Neuronal stem cell (in vitro differentiated cells): ENCODE results near the gene GNAT2. TPM values are rescaled to one million over a fixed set of nuclear protein-coding genes. Genes with fewer than 3 reads are reported as not detected.

ENCODE experiments used
- DNase-seq: peaks from one replicate; pipeline ENCODE4 v3.0.0-alpha.2; 2013; ENCODE audit warnings: low spot score
- H2AFZ ChIP-seq: one replicate; pipeline ENCODE4 v1.6.1; 2013; ENCODE audit warnings: mild to moderate bottlenecking, low read length, inconsistent platforms
- H2AK5ac ChIP-seq: 2 replicates; pipeline ENCODE4 v1.6.1; 2013; ENCODE audit warnings: low read depth, mild to moderate bottlenecking, inconsistent platforms, low read length, moderate library complexity, mixed read lengths
- H2BK120ac ChIP-seq: 2 replicates; pipeline ENCODE4 v1.6.1; 2013; ENCODE audit warnings: low read depth, mild to moderate bottlenecking, inconsistent platforms, low read length, moderate library complexity, mixed read lengths
- H2BK12ac ChIP-seq: one replicate; pipeline ENCODE4 v1.6.1; 2013; ENCODE audit warnings: low read length, inconsistent platforms
- H2BK15ac ChIP-seq: 2 replicates; pipeline ENCODE4 v1.6.1; 2013; ENCODE audit warnings: mild to moderate bottlenecking, low read length, inconsistent platforms, mixed read lengths
- H2BK5ac ChIP-seq: one replicate; pipeline ENCODE4 v1.6.1; 2013; ENCODE audit warnings: inconsistent platforms, mild to moderate bottlenecking, low read length, moderate library complexity
- H3K14ac ChIP-seq: one replicate; pipeline ENCODE4 v1.6.1; 2013; ENCODE audit warnings: low read length, inconsistent platforms
- H3K18ac ChIP-seq: 2 replicates; pipeline ENCODE4 v1.6.1; 2013; ENCODE audit warnings: low read length, inconsistent platforms
- H3K23ac ChIP-seq: 2 replicates; pipeline ENCODE4 v1.6.1; 2013; ENCODE audit warnings: low read depth, mild to moderate bottlenecking, mixed read lengths, low read length, inconsistent platforms; ENCODE audit not compliant: poor library complexity
- H3K27ac ChIP-seq: replicated peaks from 3 replicates; pipeline ENCODE4 v1.5.1; 2013; ENCODE audit warnings: low read length, inconsistent platforms
- H3K27me3 ChIP-seq, 3 experiments: 2 replicates each; pipeline ENCODE4 v1.6.1; 2013; ENCODE audit warnings: low read length in 3 of 3, mild to moderate bottlenecking in 2 of 3, inconsistent platforms in 1 of 3, low read depth in 1 of 3, mixed read lengths in 1 of 3, moderate library complexity in 1 of 3; ENCODE audit not compliant: control insufficient read depth in 3 of 3, insufficient read depth in 3 of 3
- H3K36me3 ChIP-seq, 2 donors: replicated peaks in 1 of 2; 2 replicates each; pipeline ENCODE4 v1.6.1; 2013; ENCODE audit warnings: low read length in 2 of 2; ENCODE audit not compliant: control insufficient read depth in 2 of 2, insufficient read depth in 2 of 2
- H3K4ac ChIP-seq: 2 replicates; pipeline ENCODE4 v1.6.1; 2013; ENCODE audit warnings: inconsistent platforms, mild to moderate bottlenecking, low read length, moderate library complexity
- H3K4me1 ChIP-seq, 2 donors: 1 replicate in 1 of 2; 2 replicates in 1 of 2; pipeline ENCODE4 v1.6.1; 2013; ENCODE audit warnings: low read length in 2 of 2, low read depth in 1 of 2; ENCODE audit not compliant: control insufficient read depth in 2 of 2, insufficient read depth in 1 of 2
- H3K4me2 ChIP-seq: one replicate; pipeline ENCODE4 v1.6.1; 2013; ENCODE audit warnings: mild to moderate bottlenecking, low read length, inconsistent platforms; ENCODE audit not compliant: insufficient read depth, poor library complexity, severe bottlenecking
- H3K4me3 ChIP-seq, 2 donors: 2 replicates each; pipeline ENCODE4 v1.5.1; 2013; ENCODE audit warnings: low read length in 2 of 2, mild to moderate bottlenecking in 2 of 2, inconsistent platforms in 1 of 2, moderate library complexity in 1 of 2
- H3K79me1 ChIP-seq: one replicate; pipeline ENCODE4 v1.6.1; 2013; ENCODE audit warnings: low read depth, mild to moderate bottlenecking, inconsistent platforms, low read length, moderate library complexity
- H3K9ac ChIP-seq: one replicate; pipeline ENCODE4 v1.6.1; 2013; ENCODE audit warnings: mild to moderate bottlenecking, low read depth, low read length, inconsistent platforms; ENCODE audit not compliant: poor library complexity
- H3K9me3 ChIP-seq, 2 donors: replicated peaks in 1 of 2; 2 replicates each; pipeline versions ENCODE3 to v1.6.1; 2013; ENCODE audit warnings: low read length in 2 of 2, mild to moderate bottlenecking in 2 of 2, inconsistent platforms in 1 of 2, low read depth in 1 of 2, mixed read lengths in 1 of 2, moderate library complexity in 1 of 2; ENCODE audit not compliant: control insufficient read depth in 2 of 2, insufficient read depth in 1 of 2
- H4K8ac ChIP-seq: one replicate; pipeline ENCODE4 v1.6.1; 2013; ENCODE audit warnings: low read depth, mild to moderate bottlenecking, inconsistent platforms, low read length, moderate library complexity
- H4K91ac ChIP-seq: one replicate; pipeline ENCODE4 v1.6.1; 2013; ENCODE audit warnings: low read length, low read depth, mild to moderate bottlenecking, inconsistent platforms; ENCODE audit not compliant: poor library complexity
- WGBS, 2 donors: extraction: QIAGEN DNeasy Blood & Tissue Kit; methylation state at CpG; one replicate each; pipeline ENCODE4 v1.1.7; 2013; ENCODE audit warnings: missing lambda C conversion rate in 2 of 2, mixed read lengths in 1 of 2; ENCODE audit not compliant: insufficient read length in 2 of 2, insufficient replicate concordance in 1 of 2; ENCODE audit errors: extremely low coverage in 2 of 2; 5-methylcytosine and 5-hydroxymethylcytosine counted together
- polyA plus RNA-seq, 2 experiments: library from polyadenylated mRNA; stranded (reverse); fragments of 200-250 nt; gene quantifications; one replicate each; pipeline ENCODE4 v1.2.3, GENCODE V29; 2013

Gene GNAT2
- not detected for polyA plus RNA-seq (2013, experiment 1 of 2)
- polyA plus RNA-seq (2013, experiment 2 of 2) = not detected

GRCh38 chr1:109619576-109620400 is at the start of gene GNAT2, which contains the start of gene AMPD2:
Gene GNAT2, minus strand, starts transcription at chr1:109619616. Its CDS starts 6,746 bp downstream, at chr1:109612870.
Gene AMPD2, plus strand, starts transcription at chr1:109619837. Its CDS starts 1,339 bp downstream, at chr1:109621176.
- Histone ChIP-seq H2BK120ac (no peak within 1 kb of the TSS), H2BK15ac (no peak within 1 kb of the TSS)
- DNase-seq = peak; percentile 52

GRCh38 chr1:109668123-109668775 is 48.8 kb upstream of the GNAT2 start:
- Histone ChIP-seq H3K4me1 (peaks cover 0 to 2% of the 10 kb centered on the region in 2 donors), H4K8ac (no peak overlapping the region), H3K4me3 (peak overlapping the region; percentile 51 to 70), H2AFZ (peak overlapping the region; percentile 78), H3K4me2 (peak overlapping the region; percentile 57), H2BK120ac (no peak overlapping the region), H3K18ac (peak overlapping the region; percentile 80), H3K79me1 (peaks cover 2% of the 10 kb centered on the region), H4K91ac (no peak overlapping the region), H2AK5ac (peak overlapping the region; percentile 70), H3K27me3 (no peaks in the 10 kb centered on the region), H3K9ac (peak overlapping the region; percentile 5), H2BK5ac (no peak overlapping the region), H2BK15ac (no peak overlapping the region), H3K36me3 (peaks cover 0 to 6% of the 10 kb centered on the region in 2 donors), H2BK12ac (no peak overlapping the region), H3K23ac (no peak overlapping the region), H3K9me3 (peaks cover 0 to 2% of the 10 kb centered on the region in 2 donors), H3K27ac (no peak overlapping the region), H3K14ac (no peak overlapping the region), H3K4ac (no peak overlapping the region)
- no CpG with 5 or more reads among the region's 26 CpGs for WGBS, 2 donors
- DNase-seq = no peak

More at GRCh38 chr1:109619576-109620400, at the start of gene GNAT2, which contains the start of gene AMPD2:
- peak within 1 kb of the TSS; percentile 82 to 87 for H3K4me3 ChIP-seq
- H3K4ac ChIP-seq = no peak within 1 kb of the TSS
- H3K9me3 ChIP-seq = no peaks in the 10 kb centered on the region
- no peak within 1 kb of the TSS for H3K23ac ChIP-seq
- H2AK5ac ChIP-seq = peak within 1 kb of the TSS; percentile 12
- no peak within 1 kb of the TSS for H2BK12ac ChIP-seq
- no peak within 1 kb of the TSS for H4K8ac ChIP-seq
- no CpG with 5 or more reads among the region's 47 CpGs for WGBS, 2 donors
- H3K27me3 ChIP-seq = no peaks in the 10 kb centered on the region
- H2BK5ac ChIP-seq = no peak within 1 kb of the TSS
- peak within 1 kb of the TSS; percentile 94 for H3K4me2 ChIP-seq
- H3K18ac ChIP-seq = peak within 1 kb of the TSS; percentile 74
- H3K27ac ChIP-seq = peak within 1 kb of the TSS; percentile 63
- peaks cover 0 to under 1% of the 10 kb centered on the region in 2 donors for H3K36me3 ChIP-seq
- peaks cover 12% of the 10 kb centered on the region for H3K79me1 ChIP-seq
- no peak within 1 kb of the TSS for H4K91ac ChIP-seq
- peak within 1 kb of the TSS; percentile 74 for H3K9ac ChIP-seq
- peak within 1 kb of the TSS; percentile 93 for H2AFZ ChIP-seq
- peaks cover 24 to 56% of the 10 kb centered on the region in 2 donors for H3K4me1 ChIP-seq
- peak within 1 kb of the TSS; percentile 5 for H3K14ac ChIP-seq

- H2BK12ac ChIP-seq = no peak within 1 kb of the TSS
- no peak within 1 kb of the TSS for H2BK5ac ChIP-seq
- no peak within 1 kb of the TSS for H2BK120ac ChIP-seq
- H3K79me1 ChIP-seq = peaks cover 2% of the 10 kb centered on the region
- H3K4me2 ChIP-seq = peak within 1 kb of the TSS; percentile 57
- peaks cover 0 to 2% of the 10 kb centered on the region in 2 donors for H3K9me3 ChIP-seq
- no peak within 1 kb of the TSS for H4K8ac ChIP-seq
- peak within 1 kb of the TSS; percentile 80 for H3K18ac ChIP-seq
- WGBS, 2 donors = no CpG with 5 or more reads among the region's 22 CpGs
- DNase-seq = peak; percentile 83
- H2AFZ ChIP-seq = peak within 1 kb of the TSS; percentile 78
- H2AK5ac ChIP-seq = peak within 1 kb of the TSS; percentile 70
- peak within 1 kb of the TSS; percentile 51 to 70 for H3K4me3 ChIP-seq
- no peak within 1 kb of the TSS for H3K27ac ChIP-seq
- no peak within 1 kb of the TSS for H3K4ac ChIP-seq
- no peak within 1 kb of the TSS for H2BK15ac ChIP-seq
- H3K23ac ChIP-seq = no peak within 1 kb of the TSS
- H4K91ac ChIP-seq = no peak within 1 kb of the TSS
- no peaks in the 10 kb centered on the region for H3K27me3 ChIP-seq
- peaks cover 0 to 2% of the 10 kb centered on the region in 2 donors for H3K4me1 ChIP-seq
- H3K9ac ChIP-seq = peak within 1 kb of the TSS; percentile 5
- peaks cover 0 to 6% of the 10 kb centered on the region in 2 donors for H3K36me3 ChIP-seq
- H3K14ac ChIP-seq = no peak within 1 kb of the TSS
These were observed 48.2 kb upstream of the GNAT2 start, which contains the start of gene GSTM2 for GRCh38 chr1:109667452-109668122. Gene GSTM2, plus strand, starts transcription at chr1:109668057. Its CDS starts 59 bp downstream, at chr1:109668116.
